Erythroblast (primary cell): ENCODE results near the gene B4GALT3.

ENCODE experiments used
- GATA1 ChIP-seq: IDR thresholded peaks from 2 replicates; pipeline ENCODE4 v1.6.1; 2011; ENCODE audit warnings: low read depth, mild to moderate bottlenecking, control low read depth, low read length, moderate library complexity
- POLR2A ChIP-seq: IDR thresholded peaks from 2 replicates; pipeline ENCODE4 v1.6.1; 2011; ENCODE audit warnings: mild to moderate bottlenecking, low read length

GRCh38 chr1:161207173-161207572 lies 29.9 kb upstream of the B4GALT3 start:
- TF ChIP-seq POLR2A (no peak), GATA1 (no peak)
